GM21515 (cell line): Measurements from ENCODE around the gene LMTK2.

Experiments used
- ATAC-seq: cut with Tn5 transposase; IDR thresholded peaks from one replicate; pipeline ENCODE4 v1.9.1; 2021; ENCODE audit not compliant: unreplicated experiment

Gene LMTK2

DNA sequence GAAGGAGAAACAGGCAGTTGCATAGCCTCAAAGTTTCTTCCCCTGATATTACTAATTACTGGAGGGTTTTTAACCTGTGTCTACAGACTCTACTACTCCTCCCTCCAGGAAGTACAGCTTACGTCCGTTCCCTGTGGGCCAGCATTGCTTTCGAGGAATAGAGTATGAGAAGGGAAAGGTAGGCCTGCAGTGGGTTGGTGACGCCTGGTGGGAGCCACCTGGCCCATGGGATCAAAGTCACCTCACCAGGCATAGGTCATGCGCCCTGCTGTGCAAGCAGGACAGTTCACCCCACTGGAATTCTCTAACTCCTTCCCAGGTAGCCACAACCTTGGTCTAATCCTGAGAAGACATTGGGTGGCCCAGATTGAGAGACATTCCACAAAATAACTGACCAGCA, 29.8 kb downstream of the LMTK2 start:
- no peak for ATAC-seq

- no peak for ATAC-seq
Observed at GRCh38 chr7:98137134-98137825, 30.6 kb downstream of the LMTK2 start.

DNA sequence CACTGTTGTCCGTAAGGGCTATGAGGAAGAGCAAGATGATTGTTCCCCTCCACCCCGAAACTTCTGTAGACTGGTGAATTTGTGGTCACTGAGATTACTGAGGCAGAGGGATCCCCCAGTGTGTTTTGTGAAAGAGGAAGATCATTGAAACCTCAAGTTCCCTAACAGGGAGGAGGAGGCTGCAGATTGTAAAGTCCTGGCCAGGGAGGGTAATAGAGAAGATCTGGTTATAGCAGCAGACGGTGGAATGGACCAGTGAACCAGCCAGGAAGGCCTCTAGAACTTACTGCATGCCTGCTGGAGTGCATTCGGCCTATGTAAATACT, 31.1 kb downstream of the LMTK2 start:
- peak; percentile 77 for ATAC-seq

- no peak for ATAC-seq
Observed at GRCh38 chr7:98138672-98139071, 32.0 kb downstream of the LMTK2 start.

GRCh38 chr7:98142658-98143057, 36.0 kb downstream of the LMTK2 start:
- no peak for ATAC-seq

GRCh38 chr7:98148607-98149006, 41.9 kb downstream of the LMTK2 start:
- no peak for ATAC-seq

- no peak for ATAC-seq
Observed at GRCh38 chr7:98149116-98149692, 42.5 kb downstream of the LMTK2 start.

GRCh38 chr7:98151884-98152283, 45.2 kb downstream of the LMTK2 start:
- no peak for ATAC-seq

DNA sequence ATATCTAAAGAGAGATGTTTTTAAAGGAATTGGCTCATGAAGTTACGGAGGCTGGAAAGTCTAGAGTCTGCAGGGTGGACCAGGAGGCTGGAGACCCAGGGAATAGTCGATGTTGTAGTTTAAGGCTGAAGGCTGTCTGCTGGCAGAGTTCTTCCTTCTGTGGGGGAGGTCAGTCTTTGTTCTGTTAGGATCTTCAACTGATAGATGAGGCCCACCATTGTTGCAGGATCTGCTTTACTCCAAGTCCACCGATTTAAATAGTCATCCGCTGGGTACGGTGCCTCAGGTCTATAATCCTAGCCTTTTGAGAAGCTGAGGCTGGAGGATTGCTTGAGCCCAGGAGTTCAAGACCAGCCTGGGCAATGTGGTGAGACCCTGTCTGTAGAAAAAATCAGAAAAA, 50.0 kb downstream of the LMTK2 start:
- ATAC-seq: no peak

DNA sequence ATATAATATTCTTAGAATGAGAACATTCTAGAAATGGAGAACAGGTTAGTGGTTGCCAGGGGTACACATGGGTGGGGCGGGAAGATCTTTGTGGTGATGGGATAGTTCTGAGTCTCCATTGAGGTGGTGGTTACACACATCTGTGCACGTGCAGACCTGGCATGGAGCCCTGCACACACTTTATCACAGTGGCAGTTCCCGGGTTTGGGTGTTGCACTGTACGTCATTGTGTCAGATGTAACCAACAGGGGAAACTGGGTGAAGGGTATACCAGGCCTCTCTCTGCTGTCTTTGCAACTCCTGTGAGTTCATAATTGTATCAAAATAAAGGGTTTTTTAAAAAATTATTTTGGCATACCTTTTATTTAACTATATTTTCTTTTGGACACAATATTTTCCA, 51.1 kb downstream of the LMTK2 start:
- ATAC-seq: no peak

DNA sequence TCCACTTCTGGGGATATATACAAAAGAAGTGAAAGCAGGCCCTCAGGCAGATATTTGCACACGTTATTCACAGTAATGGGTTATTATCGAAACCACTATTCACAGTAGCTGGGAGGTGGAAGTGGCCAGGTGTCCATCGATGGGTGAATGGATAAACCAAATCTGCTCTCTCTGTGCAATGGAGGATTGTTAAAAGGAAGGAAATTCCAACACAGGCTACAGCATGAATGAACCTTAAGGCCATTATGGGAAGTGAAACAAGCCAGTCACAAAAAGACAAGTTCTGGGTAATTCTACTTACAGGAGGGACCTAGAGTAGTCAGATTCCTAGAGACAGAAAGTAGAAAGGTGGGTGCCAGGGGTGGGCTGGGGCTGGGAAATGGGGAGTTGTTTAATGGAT, 56.1 kb downstream of the LMTK2 start:
- ATAC-seq: no peak

- no peak for ATAC-seq
Observed at GRCh38 chr7:98163269-98163668, 56.6 kb downstream of the LMTK2 start.

GRCh38 chr7:98163704-98164494, 57.2 kb downstream of the LMTK2 start:
- no peak for ATAC-seq

DNA sequence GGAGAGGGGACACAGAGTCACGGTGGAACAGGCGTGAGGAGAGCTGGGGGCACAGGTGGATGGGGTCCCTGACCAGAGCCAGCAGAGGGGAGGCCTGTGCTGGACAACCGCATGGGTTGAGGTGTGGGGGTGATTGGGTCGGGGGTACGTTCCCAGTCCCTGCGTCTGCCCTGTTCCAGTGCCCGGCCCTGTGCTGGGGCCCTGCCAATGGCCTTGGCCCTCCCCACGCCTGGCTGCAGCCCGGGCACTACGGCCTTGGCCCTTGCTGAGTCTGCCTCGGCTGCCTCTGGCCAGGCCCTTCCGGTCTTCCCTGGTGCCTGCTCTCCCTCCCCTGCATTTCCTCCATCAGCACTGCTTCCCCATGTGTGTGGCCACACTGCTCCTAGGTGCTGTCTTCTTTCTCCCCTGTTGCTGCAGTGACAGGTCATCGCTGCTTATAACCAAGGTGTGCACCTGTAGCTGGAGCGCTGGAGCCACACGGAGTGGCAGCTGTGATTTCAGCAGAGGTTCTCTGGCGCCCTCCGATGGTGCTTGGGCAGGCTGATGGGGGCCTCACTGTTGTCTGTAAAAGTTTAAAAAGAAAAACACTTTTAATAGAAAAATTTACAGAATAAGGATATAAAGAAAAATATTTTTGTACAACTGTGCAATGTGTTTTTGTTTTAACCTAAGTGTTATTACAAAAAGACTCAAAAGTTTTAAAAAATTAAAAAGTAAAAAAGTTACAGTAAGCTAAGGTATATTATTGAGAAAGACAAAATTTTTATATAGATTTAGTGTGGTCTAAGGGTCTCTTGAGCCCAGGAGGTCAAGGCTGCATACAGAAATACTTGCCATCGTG, 59.4 kb downstream of the LMTK2 start:
- no peak for ATAC-seq

DNA sequence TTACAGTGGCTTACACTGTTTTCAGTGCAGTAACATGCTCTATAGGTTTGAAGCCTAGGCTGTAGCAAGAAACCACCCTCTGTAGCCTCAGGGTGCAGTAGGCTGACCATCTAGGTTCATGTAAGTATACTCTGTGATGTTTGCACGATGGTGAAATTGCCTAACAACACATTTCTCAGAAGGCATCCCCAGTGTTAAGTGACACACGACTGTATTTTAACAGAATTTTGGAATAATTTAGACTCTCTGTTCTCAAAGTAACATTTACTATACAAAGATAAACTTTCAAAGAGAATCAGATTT, 60.0 kb downstream of the LMTK2 start:
- ATAC-seq: no peak

DNA sequence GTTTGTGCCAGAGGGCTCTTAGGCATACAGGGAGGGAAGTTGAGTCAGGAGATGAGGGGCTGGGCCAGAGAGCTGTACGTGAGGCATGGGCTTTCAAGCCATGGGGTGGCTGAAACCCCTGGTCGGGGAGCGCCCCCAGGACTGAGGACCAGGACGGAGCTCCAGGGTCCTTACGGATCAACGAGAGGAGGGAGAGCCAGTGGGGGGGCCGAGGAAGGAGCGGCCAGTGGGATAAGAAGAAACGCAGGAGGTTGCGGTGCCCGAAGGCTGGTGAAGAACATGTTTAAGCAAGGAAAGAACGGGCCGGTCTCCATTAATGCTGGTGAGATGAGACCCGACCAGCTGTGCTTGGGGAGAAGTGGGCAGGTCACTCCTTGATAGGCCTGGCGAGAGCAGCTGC, 61.0 kb downstream of the LMTK2 start:
- ATAC-seq: no peak

DNA sequence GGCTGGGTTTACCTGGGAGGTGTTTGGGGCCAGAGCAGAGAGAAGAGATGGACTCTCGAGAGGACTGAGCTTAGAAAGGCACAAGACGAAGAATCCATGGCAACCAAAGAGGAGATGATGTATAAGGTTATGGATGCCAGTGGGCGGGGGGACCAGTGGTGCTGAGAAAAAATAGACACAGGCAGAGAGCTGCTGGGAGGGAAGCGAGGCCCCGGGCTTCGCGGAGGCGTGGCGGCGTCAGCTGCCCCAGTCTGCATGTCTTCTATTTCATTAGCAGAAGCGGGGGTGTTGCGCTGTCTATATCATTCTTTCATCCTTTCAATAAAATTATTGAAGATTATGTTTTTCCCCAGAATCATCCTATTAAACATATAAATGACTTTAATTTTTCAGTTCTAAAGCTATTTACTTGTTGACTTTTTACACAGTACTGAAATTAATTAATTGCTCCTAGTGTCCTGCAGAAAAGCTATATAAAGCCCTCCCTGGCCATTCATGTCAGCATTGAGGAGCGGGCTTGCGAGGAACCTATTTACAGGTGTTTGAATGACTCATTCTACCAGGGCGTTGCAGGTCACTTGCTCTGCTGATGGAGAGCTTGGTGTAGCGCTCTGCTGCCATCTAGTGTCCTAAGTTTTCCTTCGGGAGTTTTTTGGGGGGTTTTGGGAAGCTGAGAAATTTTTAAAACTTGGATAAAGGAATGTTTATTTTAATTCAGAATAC, 61.7 kb downstream of the LMTK2 start:
- ATAC-seq: no peak

DNA sequence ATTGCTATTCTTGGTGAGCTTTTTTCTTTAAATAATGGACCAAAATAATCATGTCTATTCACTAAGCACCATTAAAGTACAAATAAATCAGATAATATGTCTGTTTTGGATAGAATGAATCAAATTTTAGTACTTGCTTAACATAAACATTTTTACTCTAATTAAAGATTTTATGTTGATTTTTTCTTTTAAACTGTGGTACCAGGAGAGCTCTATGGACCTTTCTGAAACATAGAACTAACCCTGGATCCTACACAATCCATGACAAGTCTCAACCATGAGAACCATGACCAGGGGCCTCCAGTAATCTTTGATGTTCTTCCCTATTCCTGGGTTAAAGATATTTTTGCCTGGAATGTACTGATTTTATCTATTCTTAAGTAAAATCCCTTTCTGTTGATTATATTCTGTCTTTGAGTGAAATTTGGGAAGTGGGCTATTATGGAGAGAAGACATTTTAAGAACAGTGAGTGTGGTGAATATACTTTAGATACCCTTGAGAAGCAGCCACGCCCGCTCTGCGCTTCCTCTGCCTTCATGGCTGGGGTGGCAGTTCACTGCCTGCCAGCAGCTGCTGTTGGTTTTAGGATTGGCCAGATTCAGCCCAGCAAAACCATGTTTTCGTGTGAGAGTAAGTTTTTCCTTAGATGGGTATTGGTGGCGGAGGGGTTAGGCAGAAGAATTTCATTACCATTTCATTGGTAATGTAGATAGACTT, 62.4 kb downstream of the LMTK2 start:
- ATAC-seq: no peak

DNA sequence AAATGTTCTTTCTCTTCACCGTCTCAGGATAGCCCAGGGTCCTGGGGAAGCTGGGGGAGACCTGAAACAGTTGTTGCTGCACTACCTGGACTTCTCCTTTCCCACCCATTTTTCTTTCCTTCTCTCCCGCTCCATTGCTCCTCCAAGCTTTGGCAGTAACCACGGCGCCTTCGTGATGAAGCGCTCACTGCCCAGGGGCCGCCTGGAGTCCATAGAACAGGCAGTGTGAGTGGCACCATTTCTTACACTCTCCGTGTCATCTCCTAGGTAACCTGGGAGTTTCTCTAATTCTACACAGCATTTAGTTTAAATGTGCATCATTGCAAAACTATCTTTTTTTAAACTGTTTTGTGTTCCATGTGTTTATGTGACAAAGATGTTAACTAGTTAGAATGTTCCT, 64.3 kb downstream of the LMTK2 start:
- ATAC-seq: no peak

DNA sequence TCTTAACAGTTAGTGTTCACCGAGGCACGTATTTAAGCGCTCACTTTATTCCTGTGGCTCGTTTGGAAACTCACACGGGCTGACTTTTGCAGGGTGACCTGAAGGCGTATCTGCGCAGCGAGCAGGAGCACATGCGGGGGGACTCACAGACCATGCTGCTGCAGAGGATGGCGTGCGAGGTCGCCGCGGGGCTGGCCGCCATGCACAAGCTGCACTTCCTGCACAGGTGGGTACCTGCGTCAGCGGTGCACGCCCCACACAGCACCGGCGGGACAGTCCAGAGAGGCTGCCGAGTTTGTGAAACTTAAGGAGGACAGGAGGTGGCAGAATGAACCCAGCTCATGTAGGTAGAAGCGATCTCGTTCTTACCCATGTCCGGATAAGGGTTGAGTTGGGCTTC, 64.8 kb downstream of the LMTK2 start:
- ATAC-seq: no peak
